Measurements from ENCODE around the gene CAMK2D. TPM values are rescaled to one million over a fixed set of nuclear protein-coding genes. Genes with fewer than 3 reads are reported as not detected.

CAMK2D gene
- total RNA-seq, 2 donors from 2014 or later: 69.5 to 109 TPM

- no peak for TF ChIP-seq CTCF (IDR thresholded peaks at IDR 0.05)
- H3K27ac ChIP-seq: no peak overlapping the region
- no peaks in the 10 kb centered on the region for H3K27me3 ChIP-seq
- no peak overlapping the region for H3K9ac ChIP-seq (ENCODE audit: low read depth in 2 of 2, low read length in 2 of 2)
- DNase-seq: no peak
- H3K4me1 ChIP-seq: no peaks in the 10 kb centered on the region
- no peak overlapping the region for H3K4me3 ChIP-seq
- H3K9me3 ChIP-seq: no peaks in the 10 kb centered on the region
- no peaks in the 10 kb centered on the region for H3K36me3 ChIP-seq
- intact Hi-C loops (cut with DNase I): no loop called here
These were observed 173.8 kb downstream of the CAMK2D start for GRCh38 chr4:113587640-113588275.

DNA sequence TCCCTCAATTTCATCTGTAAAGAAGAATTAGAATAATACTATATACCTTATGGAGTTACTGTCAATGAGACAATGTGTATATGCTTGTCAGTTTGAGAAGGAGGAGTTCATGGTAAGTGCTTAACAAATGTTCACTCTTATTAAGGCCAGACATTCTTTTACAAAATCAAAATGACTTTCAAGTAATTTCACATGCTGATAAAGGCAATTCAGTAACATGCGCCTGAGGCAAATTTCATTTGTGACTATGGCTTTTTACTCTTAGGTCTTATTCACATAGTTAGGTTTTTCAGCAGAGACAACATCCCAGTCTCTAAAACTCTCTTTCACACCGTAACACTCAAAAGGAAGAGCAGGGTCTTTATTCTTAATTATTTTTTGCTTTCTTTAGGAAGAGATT is 174.4 kb downstream of the CAMK2D start:
- intact Hi-C loops (cut with DNase I): no loop called here
- Histone ChIP-seq H3K27ac (no peak overlapping the region), H3K9me3 (no peaks in the 10 kb centered on the region), H3K4me3 (no peak overlapping the region), H3K9ac (ENCODE audit: low read depth in 2 of 2, low read length in 2 of 2) (no peak overlapping the region), H3K4me1 (no peaks in the 10 kb centered on the region), H3K36me3 (no peaks in the 10 kb centered on the region), H3K27me3 (no peaks in the 10 kb centered on the region)
- no peak for DNase-seq
- no peak for TF ChIP-seq CTCF (IDR thresholded peaks at IDR 0.05)

- intact Hi-C loops (cut with DNase I): no loop called here
- DNase-seq: no peak
- Histone ChIP-seq H3K27me3 (no peaks in the 10 kb centered on the region), H3K27ac (no peak overlapping the region), H3K9ac (ENCODE audit: low read depth in 2 of 2, low read length in 2 of 2) (no peak overlapping the region), H3K9me3 (no peaks in the 10 kb centered on the region), H3K4me1 (no peaks in the 10 kb centered on the region), H3K36me3 (no peaks in the 10 kb centered on the region), H3K4me3 (no peak overlapping the region)
- TF ChIP-seq CTCF (IDR thresholded peaks at IDR 0.05): no peak
These were observed 175.5 kb downstream of the CAMK2D start for GRCh38 chr4:113586072-113586471.

- TF ChIP-seq CTCF (IDR thresholded peaks at IDR 0.05): no peak
- no peaks in the 10 kb centered on the region for H3K9me3 ChIP-seq
- no peaks in the 10 kb centered on the region for H3K4me1 ChIP-seq
- H3K9ac ChIP-seq (ENCODE audit: low read depth in 2 of 2, low read length in 2 of 2): no peak overlapping the region
- no peaks in the 10 kb centered on the region for H3K36me3 ChIP-seq
- no peak overlapping the region for H3K27ac ChIP-seq
- no peaks in the 10 kb centered on the region for H3K27me3 ChIP-seq
- H3K4me3 ChIP-seq: no peak overlapping the region
- intact Hi-C loops (cut with DNase I): no loop called here
- no peak for DNase-seq
These were observed 177.0 kb downstream of the CAMK2D start for GRCh38 chr4:113584407-113585150.

- Histone ChIP-seq H3K9me3 (no peaks in the 10 kb centered on the region), H3K4me3 (no peak overlapping the region), H3K36me3 (no peaks in the 10 kb centered on the region), H3K4me1 (no peaks in the 10 kb centered on the region), H3K27ac (no peak overlapping the region), H3K9ac (ENCODE audit: low read depth in 2 of 2, low read length in 2 of 2) (no peak overlapping the region), H3K27me3 (no peaks in the 10 kb centered on the region)
- intact Hi-C loops (cut with DNase I): no loop called here
- DNase-seq: no peak
- no peak for TF ChIP-seq CTCF (IDR thresholded peaks at IDR 0.05)
These were observed 178.8 kb downstream of the CAMK2D start for GRCh38 chr4:113582737-113583136.

Measured in colonic mucosa (tissue), 4 donors.